ENCODE measurements around the gene RTN4RL1. TPM values are rescaled to one million over a fixed set of nuclear protein-coding genes. Genes with fewer than 3 reads are reported as not detected.

RTN4RL1 gene
- total RNA-seq, 2 donors from 2014 or later = 0.32 to 0.37 TPM

- peak overlapping the region; percentile 18 to 34 for H3K9ac ChIP-seq (ENCODE audit: low read depth in 2 of 2, low read length in 2 of 2)
- H3K27me3 ChIP-seq = no peaks in the 10 kb centered on the region
- peak; percentile 57 for DNase-seq
- no peaks in the 10 kb centered on the region for H3K36me3 ChIP-seq
- H3K9me3 ChIP-seq = no peaks in the 10 kb centered on the region
- intact Hi-C loops (cut with DNase I) = no loop called here
- H3K27ac ChIP-seq = peak overlapping the region; percentile 32
- no peak overlapping the region for H3K4me3 ChIP-seq
- peaks cover 16% of the 10 kb centered on the region for H3K4me1 ChIP-seq
- no peak for TF ChIP-seq CTCF (IDR thresholded peaks at IDR 0.05)
Measured at GRCh38 chr17:1999557-2000251, 25.4 kb downstream of the RTN4RL1 start.

GRCh38 chr17:1997927-1998742, 27.0 kb downstream of the RTN4RL1 start:
- Histone ChIP-seq H3K9ac (ENCODE audit: low read depth in 2 of 2, low read length in 2 of 2) (peak overlapping the region; percentile 21 to 73), H3K36me3 (no peaks in the 10 kb centered on the region), H3K27ac (no peak overlapping the region), H3K27me3 (no peaks in the 10 kb centered on the region), H3K9me3 (no peaks in the 10 kb centered on the region), H3K4me1 (peaks cover 16% of the 10 kb centered on the region), H3K4me3 (peak overlapping the region; percentile 41)
- intact Hi-C loops (cut with DNase I) = no loop called here
- no peak for TF ChIP-seq CTCF (IDR thresholded peaks at IDR 0.05)
- DNase-seq = peak; percentile 84

- Histone ChIP-seq H3K27ac (no peak overlapping the region), H3K9ac (ENCODE audit: low read depth in 2 of 2, low read length in 2 of 2) (peak overlapping the region in 1 of 2 donors; percentile 21), H3K36me3 (no peaks in the 10 kb centered on the region), H3K4me1 (peaks cover 16% of the 10 kb centered on the region), H3K27me3 (no peaks in the 10 kb centered on the region), H3K9me3 (no peaks in the 10 kb centered on the region), H3K4me3 (peak overlapping the region; percentile 41)
- TF ChIP-seq CTCF (IDR thresholded peaks at IDR 0.05) = no peak
- peak; percentile 27 for DNase-seq
- intact Hi-C loops (cut with DNase I) = no loop called here
Measured at GRCh38 chr17:1997289-1997926, 27.7 kb downstream of the RTN4RL1 start.

GRCh38 chr17:1996800-1997288, 28.3 kb downstream of the RTN4RL1 start:
- Histone ChIP-seq H3K36me3 (no peaks in the 10 kb centered on the region), H3K9ac (ENCODE audit: low read depth in 2 of 2, low read length in 2 of 2) (peak overlapping the region in 1 of 2 donors; percentile 21), H3K9me3 (no peaks in the 10 kb centered on the region), H3K27me3 (no peaks in the 10 kb centered on the region), H3K4me3 (no peak overlapping the region), H3K4me1 (peaks cover 16% of the 10 kb centered on the region), H3K27ac (no peak overlapping the region)
- no peak for TF ChIP-seq CTCF (IDR thresholded peaks at IDR 0.05)
- no peak for DNase-seq
- intact Hi-C loops (cut with DNase I) = no loop called here

Data from colonic mucosa (tissue), 4 donors.